Keratinocyte (primary cell): ENCODE measurements around the gene MYL7.

Experiments
- EZH2 ChIP-seq: IDR thresholded peaks from one replicate; pipeline ENCODE4 v1.6.1; 2012; ENCODE audit warnings: inconsistent platforms, mild to moderate bottlenecking, low read length, moderate library complexity
- TF ChIP-seq, protein P1 (sequence below), 3 experiments: IDR thresholded peaks in 1 of 3; conservative IDR thresholded peaks in 1 of 3; optimal IDR thresholded peaks in 1 of 3; 2 replicates in 2 of 3; 3 replicates in 1 of 3; pipeline versions ENCODE3 to v1.5.1; 2011; ENCODE audit warnings: low read length in 3 of 3, mild to moderate bottlenecking in 3 of 3, moderate library complexity in 2 of 3, control low read depth in 1 of 3, inconsistent platforms in 1 of 3; ENCODE audit not compliant: insufficient read depth in 2 of 3; ENCODE audit errors: extremely low read depth in 1 of 3

DNA sequence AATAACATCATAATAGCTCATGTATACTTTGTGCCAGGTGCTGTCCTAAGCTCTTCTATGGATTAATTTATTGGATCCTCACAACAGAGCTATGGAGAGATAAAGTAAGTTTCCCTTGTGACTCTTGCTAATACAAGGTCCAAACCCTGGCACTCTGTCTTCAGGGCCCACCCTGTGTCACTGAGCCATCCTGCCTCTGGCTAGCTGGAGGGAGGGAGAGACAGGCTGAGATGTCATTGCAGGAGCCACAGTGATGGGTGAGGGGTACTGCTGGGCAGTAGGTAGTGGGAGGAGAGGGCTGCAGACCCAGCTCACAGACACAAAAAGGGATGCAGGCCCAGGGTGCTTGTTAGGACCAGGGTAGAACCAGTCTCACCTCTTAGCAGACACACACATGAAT lies 31.2 kb upstream of the MYL7 start:
- TF ChIP-seq, protein P1, sequence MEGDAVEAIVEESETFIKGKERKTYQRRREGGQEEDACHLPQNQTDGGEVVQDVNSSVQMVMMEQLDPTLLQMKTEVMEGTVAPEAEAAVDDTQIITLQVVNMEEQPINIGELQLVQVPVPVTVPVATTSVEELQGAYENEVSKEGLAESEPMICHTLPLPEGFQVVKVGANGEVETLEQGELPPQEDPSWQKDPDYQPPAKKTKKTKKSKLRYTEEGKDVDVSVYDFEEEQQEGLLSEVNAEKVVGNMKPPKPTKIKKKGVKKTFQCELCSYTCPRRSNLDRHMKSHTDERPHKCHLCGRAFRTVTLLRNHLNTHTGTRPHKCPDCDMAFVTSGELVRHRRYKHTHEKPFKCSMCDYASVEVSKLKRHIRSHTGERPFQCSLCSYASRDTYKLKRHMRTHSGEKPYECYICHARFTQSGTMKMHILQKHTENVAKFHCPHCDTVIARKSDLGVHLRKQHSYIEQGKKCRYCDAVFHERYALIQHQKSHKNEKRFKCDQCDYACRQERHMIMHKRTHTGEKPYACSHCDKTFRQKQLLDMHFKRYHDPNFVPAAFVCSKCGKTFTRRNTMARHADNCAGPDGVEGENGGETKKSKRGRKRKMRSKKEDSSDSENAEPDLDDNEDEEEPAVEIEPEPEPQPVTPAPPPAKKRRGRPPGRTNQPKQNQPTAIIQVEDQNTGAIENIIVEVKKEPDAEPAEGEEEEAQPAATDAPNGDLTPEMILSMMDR (optimal IDR thresholded peaks at IDR 0.05 in 1 of 3, IDR thresholded peaks at IDR 0.05 in 1 of 3, conservative IDR thresholded peaks at IDR 0.05 in 1 of 3; ENCODE audit: extremely low read depth in 1 of 3, insufficient read depth in 2 of 3, low read length in 3 of 3) = no peak
- no peak for TF ChIP-seq EZH2
